PC-9 (cell line): ENCODE results near the gene TPP1.

Experiments used
- CTCF ChIP-seq: fragments of 200-600 bp; sonication (generic); conservative IDR thresholded peaks from 2 replicates; pipeline ENCODE4 v1.6.1; 2017; ENCODE audit warnings: mixed run types, antibody characterized with exemption, mild to moderate bottlenecking, moderate library complexity
- EZH2 ChIP-seq: fragments of 200-600 bp; sonication (generic); IDR thresholded peaks from 2 replicates; pipeline ENCODE4 v1.8.0; 2017; ENCODE audit warnings: antibody characterized with exemption, low read depth

GRCh38 chr11:6629573-6629891, 10.3 kb upstream of the TPP1 start:
- TF ChIP-seq EZH2 (no peak), CTCF (no peak)
